NCI-H2196 (cell line): Measurements from ENCODE around the gene MEPCE.
A peak's percentile ranks its signal among the peaks of the same experiment; 100 is the strongest.
"Not testable (repeated sequence)": the region's sequence is repeated elsewhere in the genome, so short reads cannot be mapped to it uniquely, and the experiment has no call there.

Experiments
- DNase-seq: peaks from one replicate; lab custom pipeline; 2025; ENCODE audit not compliant: unreplicated experiment; lab: John Stamatoyannopoulos, UW

MEPCE gene, protein sequence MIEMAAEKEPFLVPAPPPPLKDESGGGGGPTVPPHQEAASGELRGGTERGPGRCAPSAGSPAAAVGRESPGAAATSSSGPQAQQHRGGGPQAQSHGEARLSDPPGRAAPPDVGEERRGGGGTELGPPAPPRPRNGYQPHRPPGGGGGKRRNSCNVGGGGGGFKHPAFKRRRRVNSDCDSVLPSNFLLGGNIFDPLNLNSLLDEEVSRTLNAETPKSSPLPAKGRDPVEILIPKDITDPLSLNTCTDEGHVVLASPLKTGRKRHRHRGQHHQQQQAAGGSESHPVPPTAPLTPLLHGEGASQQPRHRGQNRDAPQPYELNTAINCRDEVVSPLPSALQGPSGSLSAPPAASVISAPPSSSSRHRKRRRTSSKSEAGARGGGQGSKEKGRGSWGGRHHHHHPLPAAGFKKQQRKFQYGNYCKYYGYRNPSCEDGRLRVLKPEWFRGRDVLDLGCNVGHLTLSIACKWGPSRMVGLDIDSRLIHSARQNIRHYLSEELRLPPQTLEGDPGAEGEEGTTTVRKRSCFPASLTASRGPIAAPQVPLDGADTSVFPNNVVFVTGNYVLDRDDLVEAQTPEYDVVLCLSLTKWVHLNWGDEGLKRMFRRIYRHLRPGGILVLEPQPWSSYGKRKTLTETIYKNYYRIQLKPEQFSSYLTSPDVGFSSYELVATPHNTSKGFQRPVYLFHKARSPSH

DNA sequence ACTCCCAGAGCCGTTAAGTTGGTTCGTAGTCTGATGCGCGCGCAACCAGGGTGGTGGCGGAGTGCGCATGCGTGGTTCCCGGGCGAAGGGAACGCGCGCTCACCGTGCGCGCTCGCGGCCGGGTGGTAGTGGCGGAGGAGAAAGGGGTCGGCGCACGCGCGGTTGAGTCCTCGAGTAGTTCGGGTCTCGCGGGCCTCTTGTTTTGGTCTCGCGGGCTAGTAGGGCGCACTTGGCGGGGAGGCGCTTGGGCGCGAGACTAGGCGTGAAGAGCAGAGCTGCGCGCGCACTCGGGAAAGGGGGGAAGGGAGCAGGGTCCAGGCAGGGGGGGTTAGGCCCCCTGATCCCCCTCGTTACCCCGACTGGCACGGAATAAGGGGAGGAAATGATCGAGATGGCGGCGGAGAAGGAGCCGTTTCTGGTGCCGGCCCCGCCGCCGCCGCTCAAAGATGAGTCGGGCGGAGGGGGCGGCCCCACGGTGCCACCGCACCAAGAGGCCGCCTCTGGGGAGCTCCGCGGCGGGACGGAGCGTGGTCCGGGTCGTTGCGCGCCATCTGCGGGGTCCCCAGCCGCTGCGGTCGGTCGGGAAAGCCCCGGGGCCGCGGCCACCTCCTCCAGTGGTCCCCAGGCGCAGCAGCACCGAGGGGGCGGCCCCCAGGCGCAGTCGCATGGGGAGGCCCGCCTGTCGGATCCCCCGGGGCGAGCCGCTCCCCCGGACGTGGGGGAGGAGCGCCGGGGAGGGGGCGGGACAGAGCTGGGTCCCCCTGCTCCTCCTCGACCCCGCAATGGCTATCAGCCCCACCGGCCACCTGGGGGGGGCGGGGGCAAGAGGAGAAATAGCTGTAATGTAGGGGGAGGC, at the start of gene MEPCE:
Gene MEPCE (plus strand): TSS at position 195 of the 856 bp plus-strand sequence. CDS start 188 bp downstream, at position 383.
- peak; percentile 98 for DNase-seq

DNA sequence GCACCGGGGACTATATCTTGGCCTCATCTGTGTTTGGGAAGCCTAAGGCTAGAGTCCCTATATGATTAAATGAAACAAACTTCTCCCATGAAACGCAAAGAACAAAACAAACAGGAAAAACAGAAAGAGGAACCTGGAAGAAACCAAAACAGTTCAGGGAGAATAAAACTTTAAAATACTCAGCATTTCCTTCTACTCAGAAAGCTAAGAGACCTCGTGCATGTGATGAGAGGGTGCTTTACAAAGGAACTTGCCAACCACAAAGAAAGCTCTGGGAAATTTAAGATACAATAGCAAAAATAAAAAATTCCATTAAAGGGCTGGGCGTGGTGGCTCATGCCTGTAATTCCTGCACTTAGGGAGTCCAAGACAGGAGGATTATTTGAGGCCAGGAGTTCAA, 49.4 kb upstream of the MEPCE start:
- DNase-seq = no peak

DNA sequence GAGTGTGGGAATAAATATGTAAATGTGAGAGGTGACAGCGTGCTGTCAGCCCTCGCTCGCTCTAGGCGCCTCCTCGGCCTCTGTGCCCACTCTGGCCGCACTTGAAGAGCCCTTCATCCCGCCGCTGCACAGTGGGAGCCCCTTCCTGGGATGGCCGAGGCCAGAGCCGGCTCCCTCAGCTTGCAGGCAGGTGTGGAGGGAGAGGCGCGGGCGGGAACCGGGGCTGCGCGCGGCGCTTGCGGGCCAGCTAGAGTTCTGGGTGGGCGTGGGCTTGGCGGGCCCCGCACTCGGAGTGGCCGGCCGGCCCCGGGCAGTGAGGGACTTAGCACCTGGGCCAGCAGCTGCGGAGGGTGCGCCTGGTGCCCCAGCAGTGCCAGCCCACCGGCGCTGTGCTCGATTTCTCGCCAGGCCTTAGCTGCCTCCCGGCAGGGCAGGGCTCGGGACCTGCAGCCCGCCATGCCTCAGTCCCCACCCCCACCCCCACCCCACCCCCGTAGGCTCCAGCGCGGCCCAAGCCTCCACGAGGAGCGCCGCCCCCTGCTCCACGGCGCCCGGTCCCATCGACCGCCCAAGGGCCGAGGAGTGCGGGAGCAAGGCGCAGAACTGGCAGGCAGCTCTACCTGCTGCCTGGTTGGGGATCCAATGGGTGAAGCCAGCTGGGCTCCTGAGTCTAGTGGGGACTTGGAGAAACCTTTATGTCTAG, 47.9 kb upstream of the MEPCE start:
- not testable (repeated sequence) for DNase-seq

DNA sequence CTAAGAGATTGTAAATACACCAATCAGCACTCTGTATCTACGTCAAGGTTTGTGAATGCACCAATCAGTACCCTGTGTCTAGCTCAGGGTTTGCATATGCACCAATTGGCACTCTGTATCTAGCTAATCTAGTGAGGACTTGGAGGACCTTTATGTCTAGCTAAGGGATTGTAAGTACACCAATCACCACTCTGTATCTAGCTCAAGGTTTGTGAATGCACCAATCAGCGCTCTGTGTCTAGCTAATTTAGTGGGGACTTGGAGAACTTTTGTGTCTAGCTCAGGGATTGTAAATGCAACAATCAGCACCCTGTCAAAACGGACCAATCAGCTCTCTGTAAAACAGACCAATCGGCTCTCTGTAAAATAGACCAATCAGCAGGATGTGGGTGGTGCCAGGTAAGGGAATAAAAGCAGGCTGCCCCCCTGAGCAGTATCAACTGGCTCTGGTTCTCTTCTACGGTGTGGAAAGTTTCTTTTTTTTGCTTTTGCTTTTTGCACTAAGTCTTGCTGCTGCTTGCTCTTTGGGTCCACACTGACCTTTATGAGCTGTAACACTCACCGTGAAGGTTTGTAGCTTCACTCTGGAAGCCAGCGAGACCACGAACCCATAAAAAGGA, 47.3 kb upstream of the MEPCE start:
- DNase-seq = peak; percentile 75

DNA sequence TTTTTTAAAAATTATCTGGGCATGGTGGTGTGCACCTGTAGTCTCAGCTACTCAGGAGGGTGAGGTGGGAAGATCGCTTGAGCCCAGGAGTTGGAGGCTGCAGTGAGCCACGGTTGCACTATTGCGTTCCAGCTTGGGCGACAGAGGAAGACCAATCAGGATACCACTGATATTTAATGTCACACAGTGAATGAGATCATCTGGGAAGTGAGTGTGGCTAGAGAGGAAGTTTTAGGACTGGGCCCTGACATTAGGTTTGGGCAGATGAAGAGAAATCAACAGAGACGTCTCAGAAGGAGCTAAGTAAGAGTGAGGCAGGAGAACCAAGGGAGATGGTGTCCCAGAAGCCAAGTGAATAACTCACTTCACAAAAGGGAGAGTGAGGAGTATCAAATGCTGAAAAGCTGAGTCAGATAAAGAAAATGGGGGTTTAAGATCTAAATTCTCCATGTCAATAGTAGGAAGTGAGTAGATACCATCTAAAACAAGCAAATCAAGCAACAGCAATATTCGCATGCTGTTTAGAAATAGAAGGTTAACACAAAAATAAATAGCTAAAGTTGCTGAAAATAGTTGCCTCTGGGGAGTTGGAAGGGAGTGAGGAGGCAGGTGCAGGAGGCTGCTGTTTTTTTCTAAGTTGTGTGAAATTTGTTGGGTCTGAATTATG, 44.9 kb upstream of the MEPCE start:
- no peak for DNase-seq

DNA sequence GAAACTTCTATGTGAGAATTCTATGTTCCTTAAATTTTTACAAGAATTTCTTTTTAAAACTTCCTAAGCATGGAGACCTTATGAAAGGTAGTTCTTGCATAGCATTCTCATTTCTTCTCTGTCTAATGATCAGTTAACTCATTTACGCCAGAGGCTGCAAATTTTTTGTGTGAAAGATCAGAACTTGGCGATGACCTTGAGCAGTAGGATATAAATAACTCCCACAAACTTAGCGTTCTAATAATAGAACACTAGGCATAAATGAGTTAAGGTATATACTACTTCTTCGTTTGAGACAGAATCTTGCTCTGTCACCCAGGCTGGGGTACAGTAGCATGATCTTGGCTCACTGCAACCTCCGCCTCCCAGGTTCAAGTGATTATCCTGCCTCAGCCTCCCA, 42.7 kb upstream of the MEPCE start:
- DNase-seq = no peak

DNA sequence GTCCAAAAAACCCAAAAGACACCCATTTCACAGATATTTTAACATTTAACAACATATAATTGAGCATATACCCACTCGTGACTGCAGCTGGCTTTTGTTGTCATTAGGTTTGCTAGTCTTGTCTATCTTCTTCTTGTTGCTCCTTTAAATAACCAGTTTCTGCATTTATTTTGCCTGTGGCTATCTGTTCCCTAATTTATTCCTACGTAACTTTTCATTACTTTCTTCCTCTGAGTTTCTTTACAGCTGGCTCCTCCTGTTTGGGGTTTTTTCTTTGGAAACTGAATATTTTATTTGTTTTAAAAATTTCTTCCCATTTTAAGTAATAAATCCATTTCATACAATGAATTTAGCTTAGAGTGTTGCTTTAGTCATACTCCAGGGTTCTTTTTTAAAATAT, 41.9 kb upstream of the MEPCE start:
- DNase-seq = no peak

DNA sequence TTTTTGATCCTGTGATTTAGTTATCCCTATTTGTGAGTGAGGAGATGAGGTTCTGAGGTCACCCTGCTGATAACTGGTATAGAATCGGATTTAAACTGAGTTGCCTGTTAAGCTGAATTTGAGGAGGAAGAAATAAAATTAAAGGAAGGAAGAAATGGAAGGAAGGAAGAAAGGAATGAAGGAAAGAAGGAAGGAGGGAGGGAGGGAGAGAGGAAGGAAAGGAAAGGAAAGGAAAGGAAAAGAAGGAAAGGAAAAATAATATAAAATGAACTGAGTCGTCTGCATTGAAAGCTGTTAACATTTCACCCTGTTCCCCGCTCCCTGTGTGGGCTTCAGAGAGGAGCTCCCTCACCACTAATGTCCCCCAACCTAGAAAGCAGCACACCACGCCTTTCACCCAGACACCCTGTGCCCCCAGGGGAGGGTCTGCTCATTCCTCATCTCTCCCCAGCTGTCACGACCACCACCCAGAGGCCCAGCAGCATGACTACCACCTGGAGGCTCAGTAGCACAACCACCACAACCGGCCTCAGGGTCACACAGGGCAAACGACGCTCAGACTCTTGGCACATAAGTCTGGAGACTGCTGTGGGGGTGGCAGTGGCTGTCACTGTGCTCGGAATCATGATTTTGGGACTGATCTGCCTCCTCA, 40.1 kb upstream of the MEPCE start:
- no peak for DNase-seq

DNA sequence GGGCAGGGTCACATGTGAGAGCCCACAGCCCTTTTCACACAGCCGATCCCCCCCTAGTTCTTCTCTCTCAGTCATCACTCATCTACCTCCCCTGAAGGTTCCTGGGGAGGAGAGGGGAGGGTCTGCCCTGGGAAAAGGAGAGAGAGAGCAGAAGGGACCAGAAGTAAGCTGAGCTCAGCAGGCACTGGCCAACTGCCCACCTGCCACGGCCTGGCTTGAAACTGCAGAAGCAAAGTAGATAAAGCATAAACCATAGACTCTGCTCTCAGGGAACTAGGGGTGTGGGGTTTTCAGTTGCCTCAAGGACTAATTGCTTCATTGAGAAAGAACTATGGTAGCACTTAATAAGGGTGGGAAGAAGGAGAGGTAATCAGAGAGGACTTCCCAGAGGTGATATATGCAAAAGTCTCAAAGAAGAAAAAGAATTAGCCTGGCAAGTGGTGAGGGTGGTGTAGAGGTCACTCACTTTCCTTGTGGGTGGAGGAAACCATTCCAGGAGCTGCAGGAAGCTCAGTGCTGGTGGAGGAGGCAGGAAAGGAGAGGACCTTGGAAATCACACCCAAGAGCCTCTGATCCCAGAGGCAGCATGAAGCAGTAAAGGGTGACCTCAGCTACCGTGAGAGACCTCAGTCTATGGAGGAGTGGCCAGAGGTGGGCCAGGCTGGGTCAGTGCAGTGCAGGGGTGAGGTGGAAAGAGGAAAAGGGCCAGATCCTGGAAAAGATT, 39.2 kb upstream of the MEPCE start:
- DNase-seq = no peak

DNA sequence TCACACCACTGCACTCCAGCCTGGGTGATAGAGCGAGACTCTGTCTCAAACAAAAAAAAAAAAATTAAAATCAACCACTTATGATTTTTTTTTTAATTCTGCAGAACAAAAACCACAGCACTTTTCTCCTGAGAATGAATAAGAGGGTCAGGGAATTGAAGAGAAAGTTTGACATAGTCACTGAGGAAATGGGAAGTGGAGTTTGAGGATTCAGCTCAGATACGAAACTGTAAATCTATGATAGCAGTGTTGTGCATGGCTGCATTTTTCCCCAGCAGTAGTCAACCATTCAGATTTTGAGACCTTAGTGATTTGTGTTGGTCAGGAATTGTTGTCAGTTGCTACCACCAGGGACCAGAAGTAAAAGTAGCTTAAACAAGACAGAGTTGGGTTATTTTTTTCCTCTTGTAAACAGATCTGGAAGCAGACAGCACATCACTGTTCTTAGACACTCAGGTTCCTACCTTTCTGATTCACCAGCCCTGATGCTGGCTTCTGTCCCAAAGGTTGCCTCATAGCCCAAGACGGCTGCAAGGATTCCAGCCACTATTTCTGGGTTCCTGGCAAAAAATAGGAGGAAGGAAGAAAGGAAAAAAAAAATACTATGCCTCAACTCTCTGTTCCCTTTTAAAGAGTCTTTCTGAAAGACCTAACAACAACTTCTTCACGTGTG, 36.3 kb upstream of the MEPCE start:
- no peak for DNase-seq

DNA sequence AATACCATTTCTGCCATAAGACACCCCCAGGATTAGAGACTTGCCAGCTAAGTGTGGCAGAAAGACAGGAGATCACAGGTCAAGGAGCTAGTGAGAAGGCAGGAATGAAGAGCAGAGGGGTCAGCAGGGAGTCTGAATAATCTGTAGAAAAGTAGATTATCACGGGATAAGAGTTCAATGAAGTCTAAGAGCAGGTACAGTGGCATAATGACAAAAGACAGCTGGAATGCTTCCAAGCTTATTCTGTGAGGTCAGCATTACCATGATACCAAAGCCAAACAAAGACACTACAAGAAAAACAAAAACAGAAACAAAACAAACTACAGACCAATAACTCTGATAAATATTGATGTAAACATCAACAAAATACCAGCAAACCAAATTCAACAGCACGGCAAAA, 35.6 kb upstream of the MEPCE start:
- no peak for DNase-seq

DNA sequence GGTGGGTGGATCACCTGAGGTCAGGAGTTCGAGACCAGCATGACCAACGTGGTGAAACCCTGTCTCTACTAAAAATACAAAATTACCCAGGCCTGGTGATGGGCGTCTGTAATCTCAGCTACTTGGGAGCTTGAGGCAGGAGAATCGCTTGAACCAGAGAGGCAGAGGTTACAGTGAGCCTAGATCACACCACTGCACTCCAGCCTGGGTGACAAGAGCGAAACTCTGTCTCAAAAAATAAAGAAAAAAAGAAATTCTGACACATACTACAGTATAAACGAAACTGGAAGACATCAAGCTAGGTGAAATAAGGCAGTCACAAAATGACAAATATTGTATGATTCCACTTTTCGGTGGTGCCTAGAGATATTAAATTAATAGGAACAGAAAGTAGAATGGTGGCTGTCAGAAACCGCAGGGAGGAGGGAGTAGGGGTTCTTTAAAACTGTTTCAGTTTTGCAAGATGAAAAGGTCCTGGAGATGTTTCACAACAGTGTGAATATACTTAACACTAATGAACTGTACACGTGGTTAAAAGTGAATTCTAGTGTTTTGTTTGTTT, 33.1 kb upstream of the MEPCE start:
- no peak for DNase-seq

DNA sequence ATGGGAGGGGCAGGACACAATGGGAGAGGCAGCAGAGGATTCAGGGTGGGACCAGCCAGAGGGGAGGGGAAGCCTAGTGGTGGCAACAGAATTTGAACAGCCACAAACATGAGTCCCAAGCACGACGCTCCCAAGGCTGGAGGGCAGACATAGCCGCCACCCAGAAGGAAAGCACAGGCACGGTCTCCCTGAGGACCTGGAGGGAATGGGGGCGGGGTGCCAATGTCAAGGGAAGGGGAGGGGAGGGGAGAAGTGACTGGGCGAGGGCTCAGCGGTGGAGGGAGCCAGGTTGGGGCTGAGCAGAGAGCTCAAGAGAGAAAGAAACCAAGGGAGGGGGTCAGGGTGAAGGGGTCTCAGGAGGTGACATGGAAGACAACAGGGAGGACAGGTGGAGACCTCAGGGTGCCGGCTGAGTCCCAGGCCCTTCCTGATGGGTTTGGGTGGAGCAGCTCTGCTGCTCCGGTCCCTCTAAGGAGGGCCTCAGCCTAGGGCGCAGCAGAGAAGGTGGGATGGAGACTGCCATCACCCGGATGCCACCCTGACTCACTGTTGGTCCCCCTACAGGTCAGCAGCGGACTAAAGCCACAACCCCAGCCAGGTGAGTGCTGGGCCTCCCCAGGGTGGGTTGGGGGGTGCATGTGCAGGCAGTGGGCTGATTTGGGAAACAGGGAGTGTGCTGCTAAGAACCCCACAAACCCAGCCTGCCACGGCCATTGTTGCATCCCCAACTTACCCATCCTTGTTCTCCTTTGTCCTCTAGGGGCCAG, 32.1 kb upstream of the MEPCE start:
- no peak for DNase-seq

DNA sequence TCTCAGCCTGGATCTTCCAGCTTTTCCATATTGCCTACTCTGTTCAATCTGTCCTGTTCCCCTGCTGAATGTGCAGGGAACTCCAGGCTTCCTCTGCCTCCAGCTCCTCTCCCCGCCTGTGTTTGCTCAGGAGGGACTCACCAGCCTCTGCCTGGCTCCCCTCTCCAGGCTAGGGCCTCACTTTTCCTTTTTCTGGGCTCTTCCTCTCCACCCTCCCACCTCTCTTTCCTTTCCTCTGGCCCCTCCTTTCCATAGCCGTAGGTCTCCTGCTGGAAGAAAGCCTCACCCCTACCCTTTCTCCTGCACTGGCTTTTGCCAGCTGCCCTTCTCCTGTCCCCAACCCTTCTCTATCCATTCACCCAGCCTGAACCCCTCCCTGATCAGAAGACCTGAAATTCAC, 31.4 kb upstream of the MEPCE start:
- no peak for DNase-seq

DNA sequence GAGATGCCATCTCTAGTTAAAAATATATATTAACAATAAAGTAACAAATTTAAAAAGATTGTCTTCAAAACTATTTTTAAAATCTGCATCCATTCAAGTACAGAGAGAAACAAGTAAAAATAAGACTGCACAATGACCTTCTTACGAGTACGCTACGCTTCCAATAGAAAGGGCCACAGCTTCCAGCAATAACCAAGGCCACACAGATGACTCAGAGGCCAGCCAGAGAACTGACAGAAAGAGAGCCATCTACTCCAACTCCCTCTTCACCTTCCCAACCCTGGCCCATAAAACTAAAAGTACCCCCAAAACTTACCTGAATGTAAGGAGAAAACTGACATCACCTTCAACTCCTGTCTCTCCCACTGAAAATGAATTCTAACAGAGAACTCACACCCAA, 29.6 kb upstream of the MEPCE start:
- DNase-seq = no peak

DNA sequence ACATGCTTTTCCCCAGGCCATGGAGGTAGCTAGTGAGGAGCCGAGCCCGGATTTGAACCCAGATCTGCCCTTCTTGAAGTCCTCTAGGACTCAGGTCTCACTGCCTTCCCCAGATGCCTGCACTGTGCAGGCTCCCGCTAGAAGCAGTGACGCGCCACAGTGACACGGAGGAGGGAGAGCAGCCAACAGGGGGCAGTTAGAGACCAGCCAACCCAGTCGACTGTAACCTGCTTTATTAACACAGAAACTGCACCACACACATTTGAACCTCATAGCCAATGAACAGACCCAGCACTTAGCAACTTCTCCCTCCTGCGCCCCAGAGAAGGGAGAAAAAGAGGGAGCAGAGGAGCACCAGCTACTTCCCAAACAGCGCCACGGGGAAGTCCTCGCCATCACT, 29.0 kb upstream of the MEPCE start:
- no peak for DNase-seq

DNA sequence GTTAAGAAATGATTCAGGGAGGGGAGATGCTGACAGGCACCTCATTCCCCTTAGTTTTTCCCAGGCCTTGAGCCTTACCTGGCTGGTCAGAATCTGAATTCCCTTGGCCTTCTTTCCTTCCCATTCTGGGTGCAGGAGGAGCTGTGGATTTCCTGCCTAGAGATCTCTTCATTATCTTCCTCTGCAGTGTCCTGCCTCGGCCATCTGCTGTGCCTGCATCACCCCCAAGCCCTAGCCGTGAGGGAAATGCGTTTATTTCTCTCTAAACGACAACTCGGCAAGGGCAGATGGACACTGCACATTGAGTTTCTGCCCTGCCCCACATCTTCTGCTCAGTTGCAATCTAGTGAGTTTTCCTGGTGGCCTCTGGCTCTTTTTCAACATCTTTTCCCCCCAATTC, 27.8 kb upstream of the MEPCE start:
- no peak for DNase-seq
